SH-SY5Y (cell line): ENCODE results near the gene SEL1L2.

Experiments
- GATA2 ChIP-seq: IDR thresholded peaks from 2 replicates; pipeline ENCODE4 v1.6.1; 2011; ENCODE audit warnings: mild to moderate bottlenecking, low read depth, low read length
- GATA3 ChIP-seq: IDR thresholded peaks from 2 replicates; pipeline ENCODE4 v1.6.1; 2011; ENCODE audit warnings: low read depth, mild to moderate bottlenecking, low read length, moderate library complexity

GRCh38 chr20:13844296-13844695 is 146.1 kb downstream of the SEL1L2 start:
- TF ChIP-seq GATA3 (no peak), GATA2 (no peak)
